GM21825 (cell line): ENCODE measurements around the gene SPATA46.

ENCODE experiments used
- ATAC-seq: cut with Tn5 transposase; IDR thresholded peaks from one replicate; pipeline ENCODE4 v1.9.1; 2021; ENCODE audit warnings: mild to moderate bottlenecking, moderate library complexity; ENCODE audit not compliant: unreplicated experiment

Gene SPATA46

DNA sequence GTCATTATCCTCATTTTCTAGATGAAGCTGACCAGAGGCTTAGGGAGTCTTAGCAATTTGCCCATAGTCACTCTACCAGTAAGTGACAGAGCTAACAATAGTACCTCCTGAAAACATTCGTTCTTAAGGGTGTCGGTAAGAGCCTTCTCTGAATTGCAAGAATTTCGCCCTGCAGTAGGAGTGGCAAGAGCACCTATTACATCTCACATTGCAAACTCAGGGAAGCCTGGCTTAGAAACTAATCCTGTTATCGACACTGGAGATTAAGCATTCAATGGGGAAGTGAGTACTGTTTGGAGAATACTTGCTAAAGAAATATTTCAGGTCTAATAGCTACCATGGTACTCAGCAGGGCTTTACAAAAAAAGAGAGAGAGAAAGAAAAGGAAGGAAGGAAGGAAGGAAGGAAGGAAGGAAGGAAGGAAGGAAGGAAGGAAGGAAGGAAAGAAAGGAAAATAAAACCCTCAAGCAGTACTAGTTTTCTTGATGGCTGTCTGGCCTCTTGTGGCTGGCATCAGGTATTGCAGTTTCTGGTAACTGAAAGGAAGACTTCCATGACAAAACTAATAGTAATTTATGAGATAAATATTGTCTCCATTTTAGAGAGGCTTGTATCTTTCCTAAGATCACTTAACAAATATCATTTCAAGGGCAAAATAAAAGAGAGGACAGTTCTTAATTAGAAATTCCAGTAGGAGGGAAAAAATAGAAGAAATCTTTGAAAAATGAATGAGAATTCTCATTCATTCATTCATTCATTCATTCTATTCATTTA lies 15.3 kb upstream of the SPATA46 start:
- no peak for ATAC-seq

DNA sequence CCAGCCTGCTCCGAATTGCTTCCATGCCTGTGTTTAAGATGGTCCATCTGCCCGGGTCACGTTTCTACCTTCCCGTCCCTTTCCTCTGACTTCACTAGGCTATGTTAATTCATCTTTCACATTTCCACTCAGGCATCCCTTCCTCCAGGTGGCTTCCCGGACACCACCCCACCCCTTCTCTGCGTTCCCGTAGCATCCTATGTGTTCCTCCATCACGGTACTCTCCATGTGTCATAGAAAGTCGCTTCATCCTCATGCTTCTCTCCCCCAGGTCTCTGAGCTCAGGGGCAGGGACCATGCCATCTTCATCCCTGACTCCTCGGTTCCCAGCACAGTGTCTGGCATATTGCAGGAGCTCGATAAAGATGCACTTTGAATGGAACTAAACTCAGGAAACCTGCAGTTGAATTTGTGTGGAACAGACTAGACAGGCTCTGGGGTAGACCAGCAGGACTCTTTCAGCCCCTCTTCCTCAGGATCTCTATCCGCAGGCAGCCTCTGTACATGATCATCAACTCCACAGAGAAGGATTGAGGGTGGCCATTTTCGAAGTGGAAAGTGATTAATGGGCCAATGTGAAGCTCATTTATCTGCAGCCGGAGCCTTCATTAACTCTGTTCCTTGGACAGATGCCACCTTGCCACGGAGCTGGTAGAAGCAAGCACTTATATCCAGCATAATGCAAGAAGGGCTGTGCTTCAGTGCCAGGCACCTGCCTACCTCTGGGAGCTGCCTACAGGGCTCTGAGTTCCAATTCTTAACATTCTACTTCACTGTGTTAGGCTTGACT lies 13.9 kb upstream of the SPATA46 start:
- no peak for ATAC-seq

DNA sequence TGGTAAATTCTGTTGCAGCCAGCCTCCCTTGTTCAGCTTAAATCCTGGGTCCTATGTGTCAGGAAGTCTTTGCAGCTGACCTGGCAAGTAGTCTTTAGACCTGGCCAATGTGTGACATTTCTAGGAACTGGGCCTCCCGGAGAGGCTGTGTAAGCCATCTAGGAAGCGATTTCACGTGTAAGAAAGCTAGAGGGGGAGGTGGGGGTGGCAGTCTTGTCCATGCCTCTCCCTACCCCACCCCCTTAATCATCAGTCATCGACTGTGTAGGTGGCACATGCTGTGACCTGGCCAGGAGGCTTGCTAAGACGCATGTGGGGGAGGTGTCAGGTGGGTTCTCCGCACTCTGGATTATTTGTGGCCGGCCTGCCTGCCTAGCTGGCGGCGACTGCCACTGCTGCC lies 13.3 kb upstream of the SPATA46 start:
- ATAC-seq: no peak

DNA sequence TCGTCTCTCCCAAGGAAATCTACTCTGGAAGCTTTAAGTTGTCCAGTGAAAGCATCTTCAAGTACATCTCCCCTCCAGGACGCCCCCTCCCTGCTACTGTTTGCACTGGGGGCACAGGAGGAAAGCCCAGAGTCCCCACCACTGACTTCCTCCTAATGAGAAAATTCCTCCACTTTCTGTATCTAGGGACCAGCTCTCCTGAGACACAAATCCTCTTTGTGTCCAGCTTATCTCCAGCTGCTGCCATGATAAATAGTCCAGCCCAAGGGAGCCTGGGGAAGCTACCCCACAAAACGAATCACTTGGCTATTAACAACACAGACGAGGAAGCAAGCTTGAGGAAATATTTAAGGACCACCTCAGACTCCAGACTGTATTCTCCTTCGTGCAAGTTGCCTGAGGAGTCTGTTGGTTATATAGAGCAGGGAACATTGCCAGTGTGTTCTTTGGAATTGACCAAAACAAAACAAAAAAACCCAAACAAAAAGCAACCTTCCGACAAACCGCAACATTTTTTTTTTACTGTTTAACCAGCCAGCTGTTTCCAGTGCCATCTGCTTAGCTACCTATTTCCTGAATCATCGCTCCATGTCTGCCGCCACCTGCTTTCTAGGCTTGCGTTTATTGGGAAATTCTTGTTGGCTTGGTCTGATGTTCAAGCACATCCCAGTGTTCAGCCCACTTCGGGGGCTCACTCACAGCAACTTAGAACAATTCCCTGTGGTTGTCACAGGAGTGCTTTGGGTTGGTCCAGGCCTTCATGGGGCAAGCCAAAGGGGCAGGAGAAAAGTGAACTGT lies 12.6 kb upstream of the SPATA46 start:
- no peak for ATAC-seq

DNA sequence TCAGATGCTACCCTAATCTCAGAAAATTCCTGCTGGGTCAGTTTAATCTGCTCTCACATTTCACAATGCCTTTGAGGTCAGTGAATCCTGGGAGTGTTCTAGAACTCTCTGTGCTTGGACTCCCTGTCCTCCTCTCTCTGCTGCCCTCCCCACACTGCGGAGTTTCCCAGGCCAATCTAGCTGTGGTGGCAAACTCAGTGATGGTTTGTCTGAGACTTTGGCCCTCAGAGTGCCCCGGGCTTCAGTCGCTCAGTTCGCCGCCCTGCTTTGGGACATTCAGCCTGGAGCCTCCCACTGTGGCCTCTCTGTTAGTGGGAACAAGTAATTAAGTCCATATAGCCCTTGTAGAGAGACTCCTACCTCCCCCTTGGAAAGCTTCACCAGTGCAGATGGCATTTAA lies 12.0 kb upstream of the SPATA46 start:
- ATAC-seq: no peak

DNA sequence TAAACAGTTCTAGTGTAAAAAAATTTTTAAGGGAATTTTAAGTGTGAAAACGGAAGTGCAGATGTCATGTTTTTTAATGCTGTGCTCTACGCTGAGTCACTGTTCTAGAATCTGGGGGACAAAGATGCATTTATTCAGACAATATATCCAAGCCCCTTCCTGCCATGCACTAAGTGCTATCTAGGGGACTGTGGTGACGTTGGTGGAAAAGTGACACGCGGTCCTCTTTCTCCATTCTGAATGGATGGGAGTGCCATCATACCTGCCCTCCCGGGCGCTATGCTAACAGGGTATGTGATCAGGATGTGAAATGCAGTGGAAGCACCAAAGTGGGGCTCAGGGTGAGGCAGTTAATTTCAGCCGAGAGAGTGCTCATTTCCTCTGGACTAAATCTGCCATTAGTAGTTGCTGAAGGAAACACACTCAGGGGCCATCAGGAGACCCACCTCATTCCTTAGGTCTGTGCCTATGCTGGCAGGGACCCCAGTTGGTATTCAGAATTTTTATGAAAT lies 11.5 kb upstream of the SPATA46 start:
- ATAC-seq: no peak

DNA sequence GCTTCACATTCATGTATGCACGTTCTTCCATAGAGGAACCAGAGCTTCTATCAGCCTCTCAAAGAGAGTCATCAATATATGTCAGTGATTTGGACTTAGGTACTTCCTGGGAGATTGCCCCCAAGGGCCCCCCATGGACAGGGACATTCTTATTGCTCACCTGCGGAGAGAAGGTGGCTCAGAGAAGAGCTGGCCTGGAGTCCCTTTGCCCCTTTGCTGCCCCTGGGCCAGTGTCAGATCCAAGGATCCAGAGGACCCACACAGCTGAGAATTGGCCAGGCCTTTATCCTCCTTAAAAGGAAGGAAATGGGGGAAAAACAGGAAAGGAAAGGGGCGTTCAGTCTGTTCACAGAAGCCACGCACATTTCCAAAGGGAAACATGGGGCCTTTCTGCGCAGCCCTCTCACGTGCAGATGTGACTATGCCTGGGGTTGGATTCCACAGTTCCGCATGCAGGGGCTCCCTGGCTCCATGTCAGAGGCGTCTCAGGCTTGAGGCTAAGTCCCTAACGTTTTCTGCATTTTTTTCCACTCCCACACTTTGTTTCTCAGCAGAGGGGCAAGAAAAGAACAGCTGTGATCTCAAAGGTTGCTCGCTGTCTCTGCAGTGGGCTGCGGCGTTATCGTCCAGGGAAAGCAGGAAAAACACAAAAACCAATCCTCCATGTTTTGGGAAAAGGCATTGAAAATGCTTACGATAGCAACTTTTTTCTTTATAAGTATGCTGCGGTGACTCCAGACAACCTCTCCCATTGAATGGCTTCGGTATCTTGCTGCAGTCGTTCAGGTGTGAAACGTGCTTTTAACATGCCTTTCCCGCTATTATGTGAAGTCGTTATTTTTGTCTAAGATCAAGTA lies 10.8 kb upstream of the SPATA46 start:
- ATAC-seq: no peak

DNA sequence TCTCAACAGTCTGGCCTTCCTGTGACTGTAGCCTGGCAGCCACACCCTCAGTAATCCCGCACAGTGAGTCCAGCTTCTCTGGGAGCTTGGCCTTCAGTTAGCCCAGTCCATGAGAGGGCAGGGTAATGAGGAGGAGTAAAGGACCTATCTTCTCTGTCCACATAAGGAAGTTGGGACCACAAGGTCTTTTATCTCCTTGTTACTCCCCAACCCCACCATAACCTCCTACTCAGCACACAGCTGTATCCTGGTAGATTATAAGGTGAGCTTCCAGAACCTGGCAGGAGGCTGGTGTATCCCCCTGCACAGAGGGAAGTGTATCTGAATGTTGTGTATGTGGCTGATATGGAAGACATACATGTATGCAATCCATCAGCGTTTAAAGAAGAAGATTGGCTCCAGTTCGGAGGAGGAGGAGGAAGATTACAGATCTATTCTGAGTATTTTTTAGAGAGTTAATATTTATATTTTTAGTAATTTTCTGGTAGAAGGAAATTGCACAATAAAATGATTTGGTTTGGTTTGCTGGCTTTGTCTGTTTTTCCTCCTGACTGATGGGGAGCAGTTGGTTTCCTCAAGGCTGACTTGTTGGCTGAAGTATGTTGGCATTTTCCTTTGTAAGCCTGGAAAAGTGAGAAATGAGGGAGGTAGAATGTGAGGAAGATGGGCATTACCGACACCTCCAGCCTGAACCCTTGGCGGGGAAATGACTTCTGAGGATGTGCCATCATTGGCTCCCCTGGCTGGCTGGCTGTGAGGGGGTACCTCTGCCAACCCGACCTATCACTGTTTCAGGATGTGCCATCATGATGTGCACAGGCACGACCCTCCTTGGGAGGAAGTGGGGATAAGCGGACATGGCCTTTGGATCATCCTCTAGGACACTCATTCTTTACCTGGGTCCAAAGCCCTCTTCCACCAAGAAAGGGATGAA lies 9.9 kb upstream of the SPATA46 start:
- ATAC-seq: no peak

DNA sequence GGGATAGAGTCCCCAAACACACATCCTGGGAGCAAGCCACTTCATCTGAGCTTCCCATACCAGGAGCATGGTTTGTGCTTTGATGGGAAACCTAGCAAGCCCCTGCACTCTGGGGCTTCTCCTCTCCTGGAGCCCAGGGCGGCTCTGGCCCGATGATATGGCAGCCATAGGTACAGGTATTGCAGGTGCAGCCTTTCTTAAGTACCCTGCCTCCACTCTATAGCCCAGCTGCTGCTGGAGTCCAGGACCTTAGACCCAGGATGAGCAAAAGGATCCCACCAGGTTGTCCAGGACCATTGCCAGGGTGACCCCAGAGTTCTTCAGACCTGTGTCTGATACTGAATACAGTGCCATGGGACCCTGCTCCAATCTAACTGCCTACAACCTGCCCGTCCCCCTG lies 9.0 kb upstream of the SPATA46 start:
- no peak for ATAC-seq

DNA sequence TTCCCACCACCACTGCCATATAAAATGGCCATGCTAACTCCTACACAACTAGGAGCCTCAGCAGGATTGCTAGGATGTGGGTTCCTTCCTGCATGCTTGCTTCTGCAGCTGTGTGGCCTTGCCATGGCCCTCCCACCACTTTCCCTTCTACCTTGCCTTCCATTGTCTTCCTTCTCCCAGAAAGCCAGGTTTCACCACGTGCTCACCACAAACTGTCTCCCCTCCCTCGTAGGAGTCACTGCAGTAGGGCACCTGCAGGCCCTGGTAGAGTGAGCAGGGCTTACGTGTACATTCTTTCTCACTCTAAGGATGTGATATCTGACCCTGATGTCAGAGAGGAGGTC lies 8.6 kb upstream of the SPATA46 start:
- ATAC-seq: no peak

DNA sequence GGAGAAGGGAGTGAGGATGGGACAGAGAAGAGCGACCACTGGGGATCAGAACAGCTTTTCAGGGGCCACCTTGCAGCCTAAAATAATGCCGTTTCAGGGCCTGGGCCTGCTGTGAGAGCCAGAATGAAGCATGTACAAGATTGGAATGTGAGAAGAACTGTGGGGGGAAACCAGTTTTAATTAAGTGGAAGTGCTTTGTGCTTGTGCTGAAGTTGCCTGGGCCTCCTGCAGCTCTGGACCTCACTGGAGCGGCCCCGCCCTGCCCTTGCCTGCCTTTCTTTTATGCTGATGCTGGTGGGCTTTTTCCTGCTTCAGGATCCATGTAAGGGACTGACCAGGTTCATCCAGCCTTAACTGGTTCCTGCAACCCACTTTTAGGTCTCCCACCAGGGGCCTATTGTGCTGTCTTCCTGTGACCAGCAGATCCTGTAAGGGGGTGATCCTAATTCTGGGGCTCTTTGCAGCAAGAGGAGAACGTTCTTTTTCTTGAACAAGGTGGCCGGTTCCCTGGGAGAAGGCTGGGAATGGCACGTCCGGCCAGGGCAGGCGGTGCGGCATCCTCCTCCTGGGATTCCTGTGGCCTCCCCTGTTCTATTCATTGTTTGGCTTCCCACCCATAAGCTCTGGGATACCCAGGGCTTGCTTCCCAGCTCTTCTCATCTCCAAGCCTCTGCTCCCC lies 8.1 kb upstream of the SPATA46 start:
- ATAC-seq: no peak

DNA sequence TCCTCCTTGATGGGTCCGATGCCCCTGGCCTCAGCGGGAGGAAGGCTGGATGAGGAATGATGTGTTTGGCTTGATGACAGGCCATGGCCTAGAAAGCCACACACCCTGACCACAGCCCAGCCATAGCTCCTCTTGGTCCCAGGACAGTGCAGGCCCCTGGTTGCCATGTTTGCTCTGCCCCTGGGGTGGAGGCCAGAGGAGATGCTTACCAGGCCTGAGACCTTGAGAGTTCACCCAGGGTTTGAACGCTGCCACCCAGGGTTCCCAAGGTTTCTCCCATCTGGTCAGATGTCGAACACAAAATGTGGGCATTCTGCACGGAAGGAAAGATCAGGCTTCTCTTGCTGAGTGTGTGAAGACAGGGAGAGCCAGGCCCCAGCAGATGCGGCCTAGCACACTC lies 7.5 kb upstream of the SPATA46 start:
- ATAC-seq: no peak

DNA sequence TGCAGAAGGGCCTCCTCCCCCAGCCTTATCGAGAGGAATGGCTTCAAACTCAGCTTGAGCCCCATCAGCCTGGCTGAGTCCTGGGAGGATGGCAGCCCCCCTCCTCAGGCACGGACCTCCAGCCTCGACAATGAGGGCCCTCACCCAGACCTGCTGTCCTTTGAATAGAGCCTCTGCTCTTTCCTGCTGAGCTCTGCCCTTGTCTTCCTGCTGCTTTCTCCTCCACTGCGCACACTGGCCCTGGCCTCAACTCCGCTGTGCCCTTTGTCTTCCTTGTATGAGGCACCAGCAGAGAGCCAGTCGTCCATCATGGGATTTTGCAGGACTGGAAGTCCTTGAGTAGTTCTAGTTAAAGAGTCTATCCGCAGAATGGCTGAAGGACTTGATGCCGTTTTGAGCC lies 6.9 kb upstream of the SPATA46 start:
- ATAC-seq: no peak

DNA sequence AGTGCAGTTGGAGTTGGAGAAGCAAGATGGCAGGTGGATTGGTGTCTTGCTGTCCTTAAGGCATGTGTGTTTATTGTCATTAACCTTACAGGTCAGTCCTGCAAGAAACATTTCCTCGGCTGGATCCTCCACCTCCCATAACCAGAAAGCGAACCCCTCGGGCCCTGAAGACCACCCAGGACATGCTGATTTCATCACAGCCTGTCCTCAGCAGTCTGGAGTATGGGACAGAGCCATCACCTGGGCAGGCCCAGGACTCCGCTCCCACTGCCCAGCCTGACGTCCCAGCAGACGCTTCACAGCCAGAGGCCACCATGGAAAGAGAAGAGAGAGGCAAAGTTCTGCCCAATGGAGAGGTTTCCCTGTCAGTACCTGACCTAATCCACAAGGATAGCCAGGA lies 6.4 kb upstream of the SPATA46 start:
- ATAC-seq: no peak

DNA sequence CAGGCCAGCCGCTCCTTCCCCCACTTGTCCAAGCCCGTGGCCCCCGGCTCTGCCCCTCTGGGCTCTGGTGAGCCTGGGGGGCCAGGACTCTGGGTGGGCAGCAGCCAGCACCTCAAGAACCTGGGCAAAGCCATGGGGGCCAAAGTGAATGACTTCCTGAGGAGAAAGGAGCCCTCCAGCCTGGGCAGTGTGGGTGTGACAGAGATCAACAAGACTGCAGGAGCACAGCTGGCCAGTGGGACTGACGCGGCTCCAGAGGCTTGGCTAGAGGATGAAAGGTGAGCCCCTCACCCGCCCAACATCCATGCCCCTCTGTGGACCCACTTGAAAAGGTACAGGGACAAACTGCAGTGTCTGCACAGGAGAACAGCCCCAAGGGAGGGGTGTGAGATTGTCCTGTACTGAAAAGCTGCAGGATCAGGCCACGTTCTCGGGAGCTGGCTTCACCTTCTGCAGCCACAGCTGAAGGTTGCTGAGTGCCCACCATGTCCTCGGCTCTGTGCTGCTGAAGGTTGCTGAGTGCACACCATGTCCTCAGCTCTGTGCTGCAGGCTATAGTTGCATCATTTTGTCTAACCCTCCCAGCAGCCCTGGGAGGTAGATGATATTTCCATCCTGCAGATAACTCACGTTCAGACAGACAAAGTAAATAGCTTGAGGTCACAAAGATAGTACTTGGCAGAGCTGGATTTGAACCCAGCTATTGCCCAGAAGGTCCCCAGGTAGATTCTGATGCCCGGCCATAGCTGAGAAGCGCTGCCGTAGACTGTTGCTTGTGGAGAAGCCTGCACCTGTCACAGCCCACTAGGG lies 5.5 kb upstream of the SPATA46 start:
- ATAC-seq: no peak

DNA sequence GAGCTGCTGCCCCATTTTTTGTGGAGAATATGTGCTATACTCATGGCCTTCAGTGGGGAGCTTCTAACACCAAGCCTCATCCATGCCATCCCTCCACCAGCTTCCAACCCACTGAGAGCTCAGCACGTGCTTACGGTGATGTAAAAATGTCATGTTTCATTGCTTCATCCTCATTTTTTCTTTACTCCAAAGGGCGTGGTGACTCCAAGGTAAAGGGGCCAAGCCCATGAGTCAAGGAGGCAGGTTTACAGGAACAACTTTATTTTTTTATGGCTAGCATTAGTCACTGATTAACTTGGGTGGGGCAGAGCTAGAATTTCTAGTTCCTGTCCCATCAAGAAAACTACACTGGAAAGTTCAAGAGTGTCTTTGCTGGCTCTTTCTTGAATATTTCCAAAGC lies 4.7 kb upstream of the SPATA46 start, which contains the start of gene C1orf226:
TSS of gene C1orf226 (plus strand) at position 346 of the 400 bp plus-strand sequence. CDS start 174 bp downstream, outside the sequence.
- ATAC-seq: no peak

DNA sequence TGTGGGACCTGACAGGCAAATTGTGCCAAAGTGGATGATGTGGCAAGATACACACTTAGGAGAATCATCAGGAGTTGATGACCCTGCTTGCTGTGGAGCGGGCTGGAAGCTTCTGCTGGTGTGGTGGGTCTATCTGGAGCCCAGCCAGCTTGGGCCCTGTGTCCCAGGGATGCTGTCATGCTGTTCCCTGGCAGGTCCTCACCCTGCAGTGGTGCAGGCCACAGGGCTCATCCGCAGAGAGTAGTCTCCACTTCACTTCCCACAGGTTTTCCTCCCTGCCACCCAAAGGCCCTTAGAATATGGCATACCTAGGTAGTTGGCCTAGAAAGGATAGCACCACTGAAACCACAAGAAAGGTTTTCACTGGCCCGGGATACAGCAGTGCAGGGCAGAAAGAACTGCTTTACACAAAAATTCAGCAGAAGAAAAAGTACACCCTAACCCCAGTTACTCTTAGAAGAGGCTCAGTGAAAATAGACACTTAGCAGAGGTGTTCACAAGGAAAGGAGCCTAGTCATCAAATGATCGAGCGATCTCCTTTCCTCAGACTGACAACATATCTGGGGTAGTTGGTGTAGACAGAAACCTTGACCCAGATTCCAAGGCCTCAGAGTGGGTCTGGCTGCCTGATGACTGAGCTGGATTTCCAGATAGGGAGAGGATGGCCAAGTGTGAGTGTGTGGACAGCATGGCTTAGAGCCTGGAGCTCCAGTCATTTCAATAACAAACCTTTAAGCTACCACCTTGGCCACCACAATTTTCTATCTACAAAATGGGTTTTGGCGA lies 3.6 kb upstream of the SPATA46 start:
- no peak for ATAC-seq
